ENCODE results near the gene SYNDIG1.

The SYNDIG1 gene

DNA sequence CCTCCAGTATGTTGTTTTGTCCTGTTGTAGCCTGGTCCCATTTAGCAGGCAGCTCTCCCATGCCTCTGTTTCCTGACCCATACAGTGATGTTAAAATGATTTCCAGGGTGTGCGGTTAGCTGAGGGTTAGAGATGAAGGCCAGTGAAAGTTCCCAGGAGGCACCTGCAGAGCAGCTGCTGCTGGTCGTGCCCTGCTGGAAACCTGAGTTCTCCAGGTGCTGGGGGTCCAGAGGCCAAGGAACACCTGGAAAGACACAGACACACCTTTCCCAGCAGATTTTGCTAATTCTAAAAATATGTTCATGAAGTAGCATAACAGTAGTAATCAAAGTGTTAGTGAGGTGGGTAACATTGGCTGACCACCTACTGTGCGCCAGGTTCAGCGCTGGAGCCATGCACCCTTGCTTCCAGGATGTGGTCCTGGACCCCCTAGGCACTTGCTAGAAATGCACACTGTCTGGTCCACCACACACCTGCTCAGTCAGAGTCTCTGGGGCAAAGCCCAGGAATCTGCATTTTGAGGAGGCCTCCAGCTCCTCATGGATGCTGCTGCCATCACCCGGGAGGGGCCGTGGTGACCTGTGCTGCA lies 118.7 kb downstream of the SYNDIG1 start:
- DNase-seq: no peak

- no peak for DNase-seq
These were observed 119.4 kb downstream of the SYNDIG1 start for GRCh38 chr20:24588725-24589340.

DNA sequence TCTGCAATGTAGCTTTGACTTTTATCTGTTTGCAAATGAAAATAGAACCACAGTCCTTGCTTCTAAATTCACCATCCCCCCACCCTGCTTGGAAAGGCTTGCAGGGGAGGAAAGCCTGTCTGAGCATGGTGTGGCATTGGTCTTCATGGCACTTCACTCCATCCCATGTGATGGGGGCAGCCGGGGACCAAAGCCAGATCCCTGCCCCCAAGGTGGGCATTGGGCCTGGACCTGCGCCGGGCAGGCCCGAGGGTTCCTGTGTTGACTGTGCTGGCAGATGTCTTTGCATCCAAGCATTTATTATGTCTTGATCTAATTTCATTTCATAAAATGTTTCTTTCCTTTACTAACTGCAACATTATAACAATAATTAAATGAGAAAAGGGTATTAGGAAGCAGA lies 120.0 kb downstream of the SYNDIG1 start:
- DNase-seq: no peak

DNA sequence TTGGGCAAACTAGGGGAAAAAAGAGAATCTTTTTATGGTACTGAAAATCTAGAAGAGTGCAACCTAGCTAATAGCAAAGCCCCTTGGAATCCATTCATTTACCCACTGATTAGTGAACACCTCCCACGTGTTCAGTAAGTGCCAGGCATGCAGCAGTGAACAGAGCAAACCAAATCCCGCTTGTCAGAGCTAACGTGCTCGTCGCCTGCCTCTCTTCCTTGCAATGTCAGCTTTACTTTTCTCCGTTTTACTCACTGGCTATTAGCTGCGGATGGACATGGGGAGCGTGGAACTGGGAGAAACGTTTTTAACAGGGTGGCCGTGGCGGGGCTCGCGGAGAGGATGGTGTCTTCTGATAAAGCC lies 120.4 kb downstream of the SYNDIG1 start:
- no peak for DNase-seq

DNA sequence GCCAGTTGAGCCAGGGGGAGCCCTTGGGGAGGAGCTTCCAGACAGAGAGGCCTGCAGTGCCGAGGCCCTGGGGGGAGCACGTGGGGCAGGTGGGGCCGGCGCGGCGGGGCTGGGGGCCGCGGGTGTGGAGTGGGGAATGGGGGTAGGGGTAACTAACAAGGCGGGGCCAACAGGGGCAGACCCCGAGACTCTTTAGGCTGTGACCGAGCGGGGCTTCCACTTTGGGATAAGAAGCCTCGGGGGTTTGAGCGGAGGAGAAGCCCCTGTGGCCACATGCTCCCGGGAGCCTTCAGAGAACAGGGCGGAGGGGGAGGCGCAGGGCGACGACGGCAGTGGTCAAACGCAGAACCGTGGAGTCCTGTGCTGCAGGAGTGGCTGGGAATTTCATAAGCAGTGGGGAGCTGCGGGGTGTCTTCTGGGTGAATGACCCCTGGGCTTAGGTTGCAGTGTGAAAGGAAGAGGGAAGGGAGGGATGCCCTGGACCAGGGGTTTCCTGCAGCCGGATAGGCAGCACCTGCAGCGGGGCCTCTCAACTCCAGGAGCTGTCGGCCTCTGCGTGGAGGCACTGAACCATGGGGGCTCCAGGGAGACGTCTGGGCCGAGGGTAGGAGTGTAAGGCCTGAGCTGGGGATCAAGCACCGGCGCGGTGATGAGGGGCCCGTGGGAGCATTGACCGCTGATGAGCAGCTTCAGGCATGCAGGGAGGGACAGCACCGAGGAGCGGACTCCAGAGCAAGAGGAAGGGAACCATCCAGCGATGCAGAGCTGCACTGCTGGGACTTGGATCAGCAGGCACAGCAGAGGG lies 121.0 kb downstream of the SYNDIG1 start:
- no peak for DNase-seq

GRCh38 chr20:24597051-24597450 lies 127.6 kb downstream of the SYNDIG1 start:
- no peak for DNase-seq

DNA sequence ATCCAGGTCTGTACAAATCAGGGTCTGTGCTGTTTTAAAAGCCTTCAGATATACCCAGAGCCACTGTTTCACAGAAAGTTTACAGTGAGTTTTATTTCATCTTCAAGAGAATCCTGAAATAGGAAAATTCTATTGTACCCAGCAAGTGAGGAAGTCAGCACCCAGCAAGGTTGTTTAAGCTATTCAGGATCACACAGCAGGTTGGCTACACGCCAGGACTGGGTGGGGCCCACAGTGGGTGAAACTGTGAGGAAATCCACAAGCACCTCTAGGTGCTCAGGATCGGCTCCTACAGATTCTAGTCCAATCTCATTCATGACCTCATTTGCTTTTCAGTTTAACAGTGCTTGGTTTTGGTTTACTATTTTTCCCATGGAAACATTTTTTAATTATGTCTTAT lies 128.9 kb downstream of the SYNDIG1 start:
- no peak for DNase-seq

DNA sequence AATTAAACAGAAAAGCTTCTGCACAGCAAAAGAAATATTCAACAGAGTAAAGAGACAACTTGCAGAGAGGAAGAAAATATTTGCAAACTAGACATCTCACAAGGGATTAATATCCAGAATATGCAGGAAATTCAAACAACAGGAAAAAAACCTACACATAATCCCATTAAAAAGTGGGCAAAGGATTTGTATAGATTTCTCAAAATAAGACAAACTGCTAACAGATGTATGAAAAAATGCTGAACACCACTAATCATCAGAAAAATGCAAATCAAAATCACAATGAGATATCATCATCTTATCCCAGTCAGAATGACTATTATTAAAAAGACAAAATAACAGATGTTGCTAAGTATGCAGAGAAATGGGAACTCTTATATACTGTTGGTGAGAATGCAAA lies 129.6 kb downstream of the SYNDIG1 start:
- DNase-seq: no peak

- DNase-seq: no peak
These were observed 130.6 kb downstream of the SYNDIG1 start for GRCh38 chr20:24600012-24600411.

DNA sequence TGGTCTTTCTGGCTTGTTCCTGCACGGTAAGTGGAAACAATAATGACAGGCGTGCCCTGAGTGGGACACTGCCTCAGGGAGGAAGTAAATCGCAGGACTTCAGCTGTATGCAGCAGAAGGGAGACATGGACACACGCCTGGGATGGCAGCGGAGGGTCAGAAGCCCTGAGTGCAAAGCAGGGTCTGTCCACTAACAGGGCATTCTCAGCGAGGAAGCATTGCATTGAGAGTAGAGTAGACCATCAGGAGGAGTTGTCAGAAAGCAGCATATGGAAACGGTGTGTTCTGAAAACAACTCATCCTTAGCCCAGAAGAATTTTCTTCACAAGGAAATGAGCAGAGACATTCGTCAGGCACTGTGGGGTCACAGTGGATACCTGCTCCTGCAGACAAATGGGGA lies 134.0 kb downstream of the SYNDIG1 start:
- DNase-seq: no peak

DNA sequence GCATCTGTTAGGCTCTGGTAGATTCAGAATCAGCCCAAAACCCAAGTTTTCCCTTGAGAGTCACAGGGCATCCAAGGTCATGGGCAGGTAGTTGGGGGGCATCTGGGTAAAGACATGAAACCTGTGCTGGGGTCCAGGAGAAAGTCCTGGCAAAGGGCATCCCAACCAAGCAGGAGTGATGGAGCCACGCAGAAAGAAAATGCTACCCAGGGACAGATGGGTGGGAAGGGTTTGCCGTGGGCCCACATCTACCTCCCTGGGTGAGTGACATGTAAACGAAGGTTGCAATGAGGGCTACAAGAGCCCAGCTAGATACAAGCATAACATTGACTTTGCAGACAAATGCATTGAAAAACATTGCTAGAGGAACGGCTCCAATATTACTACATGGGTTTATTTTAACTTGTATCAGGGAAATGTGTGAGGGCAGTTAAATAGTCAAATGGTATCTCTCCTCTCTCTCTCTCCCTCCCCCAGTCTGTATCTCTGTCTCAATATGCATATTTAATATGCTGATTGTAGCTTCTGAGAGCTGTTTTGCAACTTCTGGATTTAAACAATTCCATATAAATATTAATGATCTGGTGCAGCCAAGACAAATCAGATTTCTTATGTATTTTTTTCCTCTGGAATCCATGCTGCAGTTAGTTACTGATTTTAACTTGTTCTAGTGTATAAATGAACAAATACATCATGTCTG lies 135.7 kb downstream of the SYNDIG1 start:
- DNase-seq: no peak

DNA sequence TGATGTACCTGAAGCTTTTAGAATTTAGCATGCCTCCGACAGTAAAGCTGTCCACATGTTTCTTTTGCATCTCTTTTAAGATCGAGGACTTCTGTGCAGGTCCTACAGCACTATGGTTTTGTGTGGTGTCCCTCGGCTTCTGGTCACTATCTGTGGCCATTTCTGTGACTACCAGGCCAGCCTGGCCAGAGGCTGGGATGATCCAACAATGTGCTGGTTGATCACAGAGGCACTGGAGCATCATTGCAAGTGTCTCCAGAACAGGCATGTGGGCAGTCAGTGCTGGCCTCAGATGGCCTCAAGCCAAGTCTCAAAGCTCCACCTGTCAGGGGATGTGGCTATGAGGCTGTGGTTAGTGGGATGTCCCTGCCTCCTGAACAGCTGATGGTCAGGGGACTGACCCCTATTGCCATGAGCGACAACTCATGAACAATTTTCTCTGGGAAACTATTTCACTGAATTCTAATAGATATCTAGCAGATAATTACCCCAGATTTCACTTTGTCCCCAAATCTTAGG lies 136.6 kb downstream of the SYNDIG1 start:
- no peak for DNase-seq

DNA sequence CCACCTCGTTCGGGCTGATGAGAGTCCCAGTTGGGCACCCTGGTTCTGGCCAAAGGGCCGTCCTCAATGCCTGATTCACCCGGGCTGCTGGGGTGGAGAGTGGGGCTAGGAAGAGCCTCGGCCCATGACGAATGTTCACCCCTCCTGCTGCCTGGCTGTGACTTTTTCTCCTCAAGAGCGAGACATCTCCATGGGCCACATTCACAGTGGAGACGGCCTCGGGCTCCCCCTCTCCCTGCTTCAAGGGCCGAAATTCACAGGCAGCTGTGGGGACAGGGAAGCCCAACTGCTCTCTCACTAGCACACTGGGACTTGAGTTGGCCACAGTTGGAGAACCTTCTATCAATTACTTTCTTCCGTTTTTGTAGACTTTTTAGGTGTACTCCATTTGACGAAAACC lies 138.0 kb downstream of the SYNDIG1 start:
- no peak for DNase-seq

GRCh38 chr20:24608926-24609667 lies 139.7 kb downstream of the SYNDIG1 start:
- DNase-seq: no peak

DNA sequence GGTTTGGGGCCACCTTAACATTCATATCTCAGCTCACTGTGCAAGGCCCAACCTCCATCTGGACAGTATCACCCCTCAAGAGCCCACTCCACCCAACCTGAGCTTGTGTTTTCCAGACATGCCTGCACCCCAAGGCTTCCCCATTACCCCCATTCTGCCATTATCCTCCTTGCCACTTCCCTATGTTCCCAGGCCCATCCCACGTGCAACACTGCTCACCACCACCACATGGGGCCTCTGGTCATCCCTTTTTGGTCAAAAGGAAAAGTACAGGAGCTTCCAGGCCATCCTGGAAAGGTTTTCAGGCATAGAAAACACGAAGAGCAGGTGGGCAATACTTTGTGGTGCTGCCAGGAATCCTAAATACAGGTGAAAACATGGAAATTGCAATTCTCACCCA lies 140.3 kb downstream of the SYNDIG1 start:
- DNase-seq: no peak

- no peak for DNase-seq
These were observed 141.1 kb downstream of the SYNDIG1 start for GRCh38 chr20:24610341-24611115.

DNA sequence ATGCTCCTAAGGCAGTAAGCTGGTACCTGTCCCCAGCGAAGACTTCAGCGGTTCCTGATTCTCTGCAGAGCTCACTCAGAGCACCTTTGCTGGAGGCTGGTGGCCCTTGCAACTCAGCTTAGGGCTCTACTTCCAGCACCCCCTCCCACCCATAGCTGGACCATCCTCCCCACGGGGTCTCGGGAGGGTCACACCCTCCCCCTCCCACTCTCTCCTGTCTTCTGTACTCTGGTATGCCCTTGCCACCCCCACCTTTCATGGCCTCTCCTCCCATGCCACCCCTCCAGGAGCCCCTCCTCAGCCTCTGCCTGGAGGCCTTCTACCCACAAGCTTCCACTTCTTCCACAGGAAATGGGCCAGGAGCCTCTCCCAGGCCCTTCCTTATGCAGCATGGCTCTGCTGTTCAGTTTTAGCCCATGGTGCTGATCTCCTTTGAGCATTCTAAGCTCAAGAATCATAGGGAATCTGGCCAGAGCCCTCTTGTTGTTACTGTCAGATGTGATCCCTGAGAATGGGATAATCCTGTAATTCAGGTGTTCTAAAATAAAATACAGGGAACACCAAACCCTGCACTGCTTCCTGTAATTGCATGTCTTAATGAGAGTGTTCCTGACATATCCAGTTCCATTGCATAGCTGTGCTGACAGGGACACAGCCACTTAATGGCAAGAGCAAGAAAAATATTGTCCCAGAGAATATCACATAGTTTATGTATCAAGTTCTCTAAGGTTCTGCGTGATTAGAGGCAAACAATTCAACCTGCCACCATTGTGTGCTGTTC lies 142.1 kb downstream of the SYNDIG1 start:
- DNase-seq: no peak

GRCh38 chr20:24612799-24613775 lies 143.7 kb downstream of the SYNDIG1 start:
- DNase-seq: no peak

DNA sequence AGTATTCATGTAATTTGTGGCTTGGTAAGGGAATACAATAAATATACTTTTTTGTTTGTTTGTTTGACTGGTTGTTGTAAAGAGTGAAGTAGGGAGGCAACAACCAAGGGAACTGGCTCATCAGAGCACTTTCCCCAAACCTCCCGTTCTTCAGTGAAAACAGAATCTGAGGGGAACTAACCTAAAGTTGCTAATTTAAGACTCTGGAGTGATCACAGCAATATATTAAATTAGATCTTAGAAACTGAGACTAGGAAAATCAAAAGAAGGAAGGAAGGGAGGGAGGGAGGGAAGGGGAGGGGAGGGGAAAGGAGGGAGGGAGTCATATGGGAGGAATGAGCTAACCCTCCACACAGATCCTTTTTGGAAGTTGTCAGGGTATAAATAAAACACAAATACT lies 144.9 kb downstream of the SYNDIG1 start:
- DNase-seq: no peak

GRCh38 chr20:24615353-24615752 lies 145.9 kb downstream of the SYNDIG1 start:
- DNase-seq: no peak

Measured in CD4-positive, alpha-beta T cell treated with Interferon gamma for 1 hour (primary cell).